ENCODE measurements around the gene PODNL1.

DNA sequence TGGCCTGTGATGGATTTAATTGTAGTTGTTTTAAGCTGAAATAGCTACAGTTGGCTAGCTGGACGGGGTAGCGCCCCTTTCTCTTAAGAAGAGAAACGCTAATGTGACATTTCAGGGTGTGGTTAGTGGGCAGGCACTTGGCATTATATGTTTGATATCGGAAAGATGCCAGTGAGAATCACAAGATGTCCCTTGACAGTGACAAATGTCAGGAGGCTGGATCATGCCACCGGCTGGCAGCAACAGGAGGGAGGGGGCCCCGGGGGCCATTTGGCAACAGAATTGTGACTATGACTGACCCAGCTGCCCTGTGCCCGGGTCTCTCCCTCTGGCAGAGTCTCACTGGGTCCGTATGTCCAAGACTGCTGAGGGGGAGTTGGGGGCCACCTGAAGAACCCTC is 18.8 kb upstream of the PODNL1 start:
- TF ChIP-seq, protein P1, sequence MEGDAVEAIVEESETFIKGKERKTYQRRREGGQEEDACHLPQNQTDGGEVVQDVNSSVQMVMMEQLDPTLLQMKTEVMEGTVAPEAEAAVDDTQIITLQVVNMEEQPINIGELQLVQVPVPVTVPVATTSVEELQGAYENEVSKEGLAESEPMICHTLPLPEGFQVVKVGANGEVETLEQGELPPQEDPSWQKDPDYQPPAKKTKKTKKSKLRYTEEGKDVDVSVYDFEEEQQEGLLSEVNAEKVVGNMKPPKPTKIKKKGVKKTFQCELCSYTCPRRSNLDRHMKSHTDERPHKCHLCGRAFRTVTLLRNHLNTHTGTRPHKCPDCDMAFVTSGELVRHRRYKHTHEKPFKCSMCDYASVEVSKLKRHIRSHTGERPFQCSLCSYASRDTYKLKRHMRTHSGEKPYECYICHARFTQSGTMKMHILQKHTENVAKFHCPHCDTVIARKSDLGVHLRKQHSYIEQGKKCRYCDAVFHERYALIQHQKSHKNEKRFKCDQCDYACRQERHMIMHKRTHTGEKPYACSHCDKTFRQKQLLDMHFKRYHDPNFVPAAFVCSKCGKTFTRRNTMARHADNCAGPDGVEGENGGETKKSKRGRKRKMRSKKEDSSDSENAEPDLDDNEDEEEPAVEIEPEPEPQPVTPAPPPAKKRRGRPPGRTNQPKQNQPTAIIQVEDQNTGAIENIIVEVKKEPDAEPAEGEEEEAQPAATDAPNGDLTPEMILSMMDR (IDR thresholded peaks at IDR 0.05), result no peak
- TF ChIP-seq POLR2A (IDR thresholded peaks at IDR 0.05), result no peak
